ENCODE data around the gene WIPF1. TPM values are rescaled to one million over a fixed set of nuclear protein-coding genes. Genes with fewer than 3 reads are reported as not detected.

WIPF1 gene
- total and polyA plus RNA-seq, 2 of the 13 experiments (the other 11 are each of a cell fraction or from before 2014, with no cell fraction given), result 0.01 TPM; not detected in 1

DNA sequence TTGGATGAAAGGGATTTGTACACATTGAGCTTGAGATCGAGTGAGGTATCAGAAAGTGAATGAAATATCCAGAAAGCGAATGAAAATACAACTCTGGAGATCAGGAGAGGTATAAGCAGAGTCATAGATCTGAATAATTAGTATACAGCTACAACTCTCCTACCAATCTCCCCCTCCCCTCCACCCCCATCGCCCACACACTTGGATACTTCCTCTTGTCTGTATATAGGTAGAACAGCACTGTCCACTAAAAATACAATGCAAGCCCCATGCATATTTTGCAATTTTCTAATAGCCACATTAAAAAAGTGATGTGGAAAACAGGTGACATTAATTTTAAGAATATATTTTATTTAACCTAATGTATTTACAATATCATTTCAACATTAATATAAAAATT lies 23.7 kb upstream of the WIPF1 start (continued):
- TF ChIP-seq, protein P1, sequence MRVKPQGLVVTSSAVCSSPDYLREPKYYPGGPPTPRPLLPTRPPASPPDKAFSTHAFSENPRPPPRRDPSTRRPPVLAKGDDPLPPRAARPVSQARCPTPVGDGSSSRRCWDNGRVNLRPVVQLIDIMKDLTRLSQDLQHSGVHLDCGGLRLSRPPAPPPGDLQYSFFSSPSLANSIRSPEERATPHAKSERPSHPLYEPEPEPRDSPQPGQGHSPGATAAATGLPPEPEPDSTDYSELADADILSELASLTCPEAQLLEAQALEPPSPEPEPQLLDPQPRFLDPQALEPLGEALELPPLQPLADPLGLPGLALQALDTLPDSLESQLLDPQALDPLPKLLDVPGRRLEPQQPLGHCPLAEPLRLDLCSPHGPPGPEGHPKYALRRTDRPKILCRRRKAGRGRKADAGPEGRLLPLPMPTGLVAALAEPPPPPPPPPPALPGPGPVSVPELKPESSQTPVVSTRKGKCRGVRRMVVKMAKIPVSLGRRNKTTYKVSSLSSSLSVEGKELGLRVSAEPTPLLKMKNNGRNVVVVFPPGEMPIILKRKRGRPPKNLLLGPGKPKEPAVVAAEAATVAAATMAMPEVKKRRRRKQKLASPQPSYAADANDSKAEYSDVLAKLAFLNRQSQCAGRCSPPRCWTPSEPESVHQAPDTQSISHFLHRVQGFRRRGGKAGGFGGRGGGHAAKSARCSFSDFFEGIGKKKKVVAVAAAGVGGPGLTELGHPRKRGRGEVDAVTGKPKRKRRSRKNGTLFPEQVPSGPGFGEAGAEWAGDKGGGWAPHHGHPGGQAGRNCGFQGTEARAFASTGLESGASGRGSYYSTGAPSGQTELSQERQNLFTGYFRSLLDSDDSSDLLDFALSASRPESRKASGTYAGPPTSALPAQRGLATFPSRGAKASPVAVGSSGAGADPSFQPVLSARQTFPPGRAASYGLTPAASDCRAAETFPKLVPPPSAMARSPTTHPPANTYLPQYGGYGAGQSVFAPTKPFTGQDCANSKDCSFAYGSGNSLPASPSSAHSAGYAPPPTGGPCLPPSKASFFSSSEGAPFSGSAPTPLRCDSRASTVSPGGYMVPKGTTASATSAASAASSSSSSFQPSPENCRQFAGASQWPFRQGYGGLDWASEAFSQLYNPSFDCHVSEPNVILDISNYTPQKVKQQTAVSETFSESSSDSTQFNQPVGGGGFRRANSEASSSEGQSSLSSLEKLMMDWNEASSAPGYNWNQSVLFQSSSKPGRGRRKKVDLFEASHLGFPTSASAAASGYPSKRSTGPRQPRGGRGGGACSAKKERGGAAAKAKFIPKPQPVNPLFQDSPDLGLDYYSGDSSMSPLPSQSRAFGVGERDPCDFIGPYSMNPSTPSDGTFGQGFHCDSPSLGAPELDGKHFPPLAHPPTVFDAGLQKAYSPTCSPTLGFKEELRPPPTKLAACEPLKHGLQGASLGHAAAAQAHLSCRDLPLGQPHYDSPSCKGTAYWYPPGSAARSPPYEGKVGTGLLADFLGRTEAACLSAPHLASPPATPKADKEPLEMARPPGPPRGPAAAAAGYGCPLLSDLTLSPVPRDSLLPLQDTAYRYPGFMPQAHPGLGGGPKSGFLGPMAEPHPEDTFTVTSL (CRISPR knock-in tag; IDR thresholded peaks at IDR 0.05; ENCODE audit: borderline replicate concordance), result no peak
- TF ChIP-seq, protein P2, sequence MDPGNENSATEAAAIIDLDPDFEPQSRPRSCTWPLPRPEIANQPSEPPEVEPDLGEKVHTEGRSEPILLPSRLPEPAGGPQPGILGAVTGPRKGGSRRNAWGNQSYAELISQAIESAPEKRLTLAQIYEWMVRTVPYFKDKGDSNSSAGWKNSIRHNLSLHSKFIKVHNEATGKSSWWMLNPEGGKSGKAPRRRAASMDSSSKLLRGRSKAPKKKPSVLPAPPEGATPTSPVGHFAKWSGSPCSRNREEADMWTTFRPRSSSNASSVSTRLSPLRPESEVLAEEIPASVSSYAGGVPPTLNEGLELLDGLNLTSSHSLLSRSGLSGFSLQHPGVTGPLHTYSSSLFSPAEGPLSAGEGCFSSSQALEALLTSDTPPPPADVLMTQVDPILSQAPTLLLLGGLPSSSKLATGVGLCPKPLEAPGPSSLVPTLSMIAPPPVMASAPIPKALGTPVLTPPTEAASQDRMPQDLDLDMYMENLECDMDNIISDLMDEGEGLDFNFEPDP (CRISPR knock-in tag; conservative IDR thresholded peaks at IDR 0.05), result no peak
- TF ChIP-seq, protein P3, sequence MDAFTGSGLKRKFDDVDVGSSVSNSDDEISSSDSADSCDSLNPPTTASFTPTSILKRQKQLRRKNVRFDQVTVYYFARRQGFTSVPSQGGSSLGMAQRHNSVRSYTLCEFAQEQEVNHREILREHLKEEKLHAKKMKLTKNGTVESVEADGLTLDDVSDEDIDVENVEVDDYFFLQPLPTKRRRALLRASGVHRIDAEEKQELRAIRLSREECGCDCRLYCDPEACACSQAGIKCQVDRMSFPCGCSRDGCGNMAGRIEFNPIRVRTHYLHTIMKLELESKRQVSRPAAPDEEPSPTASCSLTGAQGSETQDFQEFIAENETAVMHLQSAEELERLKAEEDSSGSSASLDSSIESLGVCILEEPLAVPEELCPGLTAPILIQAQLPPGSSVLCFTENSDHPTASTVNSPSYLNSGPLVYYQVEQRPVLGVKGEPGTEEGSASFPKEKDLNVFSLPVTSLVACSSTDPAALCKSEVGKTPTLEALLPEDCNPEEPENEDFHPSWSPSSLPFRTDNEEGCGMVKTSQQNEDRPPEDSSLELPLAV (CRISPR knock-in tag; conservative IDR thresholded peaks at IDR 0.05; ENCODE audit: low read depth), result no peak
- TF ChIP-seq SOX6 (IDR thresholded peaks at IDR 0.05), result no peak
- no peak for TF ChIP-seq SOX6 (CRISPR knock-in tag; IDR thresholded peaks at IDR 0.05)
- TF ChIP-seq, protein P4, sequence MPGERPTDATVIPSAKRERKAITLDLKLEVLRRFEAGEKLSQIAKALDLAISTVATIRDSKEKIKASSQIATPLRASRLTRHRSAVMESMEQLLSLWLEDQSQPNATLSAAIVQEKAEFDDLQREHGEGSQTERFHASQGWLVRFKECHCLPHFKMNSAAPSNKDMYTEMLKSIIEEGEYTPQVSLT (CRISPR knock-in tag; IDR thresholded peaks at IDR 0.05; ENCODE audit: borderline replicate concordance, low read depth), result no peak
- no peak for TF ChIP-seq ZNF883 (CRISPR knock-in tag; IDR thresholded peaks at IDR 0.05; ENCODE audit: not compliant biosample characterization)
